ENCODE results near the gene DPP6. TPM values are rescaled to one million over a fixed set of nuclear protein-coding genes. Genes with fewer than 3 reads are reported as not detected.

Gene DPP6
- total and polyA plus RNA-seq, 11 donors, result 0.05 to 2.9 (median 0.11) TPM; not detected in 3

GRCh38 chr7:154519229-154519628 is 467.0 kb downstream of the DPP6 start:
- Histone ChIP-seq H3K27ac (no peak overlapping the region), H3K36me3 (no peaks in the 10 kb centered on the region), H3K9me3 (peaks cover 0 to 4% (median 0%) of the 10 kb centered on the region in 12 donors), H3K27me3 (no peaks in the 10 kb centered on the region), H3K4me1 (no peaks in the 10 kb centered on the region), H3K4me3 (no peak overlapping the region)
- ATAC-seq, result no peak
- no peak for DNase-seq
- WGBS, 4 donors, result 45 to 57% (median 50%) methylated on average over 4 of the region's 4 CpGs
- TF ChIP-seq POLR2A (IDR thresholded peaks at IDR 0.05), result no peak
- no peak for TF ChIP-seq CTCF (IDR thresholded peaks at IDR 0.05)
- intact Hi-C loops (cut with DNase I), result no loop called here

- Histone ChIP-seq H3K27me3 (no peaks in the 10 kb centered on the region), H3K4me1 (no peaks in the 10 kb centered on the region), H3K36me3 (no peaks in the 10 kb centered on the region), H3K27ac (no peak overlapping the region), H3K4me3 (no peak overlapping the region), H3K9me3 (peaks cover 0 to 31% (median 0%) of the 10 kb centered on the region in 12 donors)
- no peak for TF ChIP-seq POLR2A (IDR thresholded peaks at IDR 0.05)
- no peak for TF ChIP-seq CTCF (IDR thresholded peaks at IDR 0.05)
- DNase-seq (no peak), ATAC-seq (no peak)
- intact Hi-C loops (cut with DNase I), result no loop called here
- WGBS, 4 donors, result 86 to 92% (median 88%) methylated on average over 1 of the region's 1 CpG
Observed at GRCh38 chr7:154530136-154530535, 477.9 kb downstream of the DPP6 start.

- Histone ChIP-seq H3K27ac (no peak overlapping the region), H3K4me3 (no peak overlapping the region), H3K36me3 (no peaks in the 10 kb centered on the region), H3K9me3 (peaks cover 0 to 29% (median 0%) of the 10 kb centered on the region in 12 donors), H3K4me1 (no peaks in the 10 kb centered on the region), H3K27me3 (no peaks in the 10 kb centered on the region)
- intact Hi-C loops (cut with DNase I), result no loop called here
- DNase-seq (no peak), ATAC-seq (no peak)
- TF ChIP-seq CTCF (IDR thresholded peaks at IDR 0.05) (no peak), POLR2A (IDR thresholded peaks at IDR 0.05) (no peak)
Observed at GRCh38 chr7:154532771-154533170, 480.6 kb downstream of the DPP6 start.

- DNase-seq (no peak), ATAC-seq (no peak)
- TF ChIP-seq CTCF (IDR thresholded peaks at IDR 0.05), result no peak
- TF ChIP-seq POLR2A (IDR thresholded peaks at IDR 0.05), result no peak
- Histone ChIP-seq H3K4me1 (no peaks in the 10 kb centered on the region), H3K36me3 (no peaks in the 10 kb centered on the region), H3K27me3 (no peaks in the 10 kb centered on the region), H3K9me3 (no peaks in the 10 kb centered on the region), H3K4me3 (no peak overlapping the region), H3K27ac (no peak overlapping the region)
- intact Hi-C loops (cut with DNase I), result no loop called here
- 83 to 87% (median 85%) methylated on average over 4 of the region's 4 CpGs for WGBS, 4 donors
Observed at GRCh38 chr7:154540596-154540995, 488.4 kb downstream of the DPP6 start.

Measured in heart left ventricle (tissue), 16 donors.